GM21737 (cell line): Measurements from ENCODE around the gene IQGAP2.
"Not testable (repeated sequence)": the region's sequence is repeated elsewhere in the genome, so short reads cannot be mapped to it uniquely, and the experiment has no call there.

Experiments
- ATAC-seq: cut with Tn5 transposase; IDR thresholded peaks from one replicate; pipeline ENCODE4 v1.9.1; 2021; ENCODE audit warnings: mild to moderate bottlenecking, moderate library complexity; ENCODE audit not compliant: unreplicated experiment

IQGAP2 gene

GRCh38 chr5:76493190-76493837 is 90.2 kb downstream of the IQGAP2 start:
- no peak for ATAC-seq

DNA sequence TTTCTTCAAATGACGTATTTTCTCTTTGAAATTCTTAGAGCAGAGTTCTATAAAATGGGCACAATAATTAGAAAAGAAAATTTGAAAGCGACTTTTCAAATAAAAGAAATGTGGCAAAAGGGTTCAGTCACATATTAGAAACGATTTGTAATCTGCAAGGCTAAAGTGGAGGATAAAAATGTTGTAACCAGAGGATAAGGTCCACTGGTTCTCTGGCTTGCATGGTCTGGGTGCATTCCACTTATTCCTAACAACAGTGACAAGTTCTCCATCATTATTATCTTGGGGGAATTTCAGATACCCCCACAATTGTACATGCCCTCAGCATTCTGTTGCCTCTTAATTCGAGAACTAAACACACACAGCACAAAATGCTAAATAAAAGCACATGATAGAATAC is 91.1 kb downstream of the IQGAP2 start:
- ATAC-seq: no peak

GRCh38 chr5:76495870-76496269 is 92.8 kb downstream of the IQGAP2 start:
- ATAC-seq: no peak

- no peak for ATAC-seq
Measured at GRCh38 chr5:76497065-76497460, 94.0 kb downstream of the IQGAP2 start.

DNA sequence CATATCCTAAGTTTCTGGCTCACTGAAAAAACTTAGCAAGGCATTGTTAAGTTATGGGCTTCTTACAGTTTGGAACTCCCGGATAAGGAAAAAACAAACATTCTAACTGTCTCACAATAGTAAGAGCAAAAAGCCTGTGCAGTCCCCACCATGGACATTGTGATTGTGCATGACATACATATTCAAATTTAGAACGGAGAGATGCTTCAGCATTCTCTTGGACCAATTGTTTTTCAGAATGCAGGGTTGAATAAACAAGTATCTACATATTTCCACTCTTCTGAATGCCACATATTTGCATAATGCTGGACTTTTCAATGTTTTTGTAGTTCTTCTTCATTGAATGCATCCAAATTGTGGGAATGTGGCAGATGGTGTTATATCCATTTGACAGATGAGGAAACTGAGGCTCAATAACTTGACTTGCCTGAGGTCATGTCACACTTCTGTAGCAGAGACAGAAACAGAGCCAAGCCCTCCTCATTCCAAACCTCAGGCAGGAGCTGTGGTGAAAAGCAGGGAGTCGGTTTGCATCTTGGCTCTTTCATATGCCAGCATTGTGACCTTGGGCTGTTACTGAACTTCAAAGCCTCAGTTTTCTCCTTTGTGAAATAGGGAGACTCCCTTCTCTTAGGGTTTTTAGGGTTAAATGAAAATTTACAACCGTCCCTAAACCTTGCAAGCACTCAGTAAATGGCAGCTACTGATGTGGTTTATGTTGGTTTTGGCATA is 95.1 kb downstream of the IQGAP2 start:
- no peak for ATAC-seq

- no peak for ATAC-seq
Measured at GRCh38 chr5:76499507-76500161, 96.5 kb downstream of the IQGAP2 start.

DNA sequence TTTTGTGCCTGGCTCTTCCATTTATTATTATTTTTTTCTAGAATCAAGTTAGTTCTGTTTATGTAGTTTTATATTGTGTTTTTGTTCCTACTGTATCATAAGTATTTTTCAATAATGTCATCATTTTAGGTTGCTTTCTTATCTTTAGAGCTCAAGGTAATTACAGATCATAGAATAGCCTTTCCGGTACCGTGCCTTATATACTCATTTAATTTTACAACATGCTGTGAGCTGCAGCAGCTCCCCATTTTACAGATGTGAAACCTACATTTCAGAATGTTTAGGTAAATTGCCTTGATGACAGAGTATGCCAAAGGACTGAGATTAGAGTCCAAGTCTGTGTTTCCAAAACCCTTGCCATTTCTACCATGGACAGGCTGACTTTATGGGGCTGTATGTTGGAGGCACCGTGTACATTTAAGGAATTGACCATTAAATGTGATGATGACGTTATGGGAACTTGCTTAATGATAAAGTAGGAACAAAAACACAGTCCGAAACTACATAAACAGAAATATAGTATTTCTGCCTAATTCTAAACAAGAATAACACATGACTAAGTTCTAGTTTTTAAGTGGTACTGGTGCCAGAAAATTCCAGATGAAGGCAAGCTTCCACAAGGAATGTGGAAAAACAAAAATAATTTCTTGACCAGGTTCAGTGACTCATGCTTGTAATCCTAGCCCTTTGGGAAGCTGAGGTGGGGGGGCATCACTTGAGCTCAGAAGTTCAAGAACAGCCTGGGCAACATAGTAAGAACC is 97.7 kb downstream of the IQGAP2 start:
- no peak for ATAC-seq

GRCh38 chr5:76503929-76504328 is 100.8 kb downstream of the IQGAP2 start:
- no peak for ATAC-seq

DNA sequence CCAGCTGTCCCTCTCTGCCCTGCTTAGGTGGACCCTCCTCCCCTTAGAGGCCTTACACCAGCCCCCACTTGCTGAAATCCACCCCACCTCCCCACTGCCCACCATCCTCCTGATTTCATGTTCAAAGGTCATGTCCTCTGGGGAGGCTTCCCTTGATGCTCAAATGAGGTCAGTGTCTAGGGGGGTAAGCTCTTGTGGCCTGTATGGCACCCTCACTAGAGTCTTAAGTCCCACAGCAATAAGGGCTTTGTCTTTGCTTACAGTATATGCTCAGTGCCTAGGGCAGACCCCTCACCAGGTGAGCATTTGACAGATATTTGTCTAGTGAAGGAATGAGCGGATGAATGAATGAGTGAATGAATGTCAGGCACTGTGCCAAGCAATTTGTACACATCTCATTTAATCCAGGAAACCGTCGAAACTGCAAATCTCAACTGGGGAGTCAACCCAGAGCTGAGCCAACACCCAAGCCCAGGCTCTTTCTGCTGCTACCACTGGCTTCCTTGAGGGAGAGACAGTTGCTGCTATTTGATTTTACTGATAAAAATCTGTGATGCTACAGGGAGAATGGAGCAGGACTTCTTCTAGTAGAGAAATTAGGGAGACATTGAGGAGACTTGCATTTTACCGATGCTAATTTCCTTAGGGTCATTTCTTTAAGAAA is 101.9 kb downstream of the IQGAP2 start:
- ATAC-seq: no peak

DNA sequence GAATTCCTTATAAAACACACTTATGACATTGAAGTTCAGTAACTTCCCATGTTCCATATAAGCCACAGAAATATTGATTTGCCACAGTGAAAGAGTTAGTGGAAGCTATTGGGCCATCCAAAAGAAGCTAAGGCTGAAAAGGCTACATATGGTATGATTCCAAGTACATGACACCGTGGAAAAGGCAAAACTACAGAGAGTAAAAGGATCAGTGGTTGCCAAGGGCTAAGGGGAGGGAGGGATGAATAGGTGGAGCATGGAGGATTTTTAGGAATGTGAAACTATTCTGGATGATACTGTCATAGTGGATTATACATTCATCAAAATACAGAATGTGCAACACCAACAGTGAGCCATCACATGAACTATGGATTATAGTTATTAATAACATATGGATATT is 110.4 kb downstream of the IQGAP2 start:
- ATAC-seq: no peak

GRCh38 chr5:76514292-76514691 is 111.2 kb downstream of the IQGAP2 start:
- no peak for ATAC-seq

GRCh38 chr5:76514713-76515112 is 111.6 kb downstream of the IQGAP2 start:
- ATAC-seq: no peak

GRCh38 chr5:76517334-76517733 is 114.2 kb downstream of the IQGAP2 start:
- ATAC-seq: no peak

- not testable (repeated sequence) for ATAC-seq
Measured at GRCh38 chr5:76518246-76518645, 115.2 kb downstream of the IQGAP2 start.

DNA sequence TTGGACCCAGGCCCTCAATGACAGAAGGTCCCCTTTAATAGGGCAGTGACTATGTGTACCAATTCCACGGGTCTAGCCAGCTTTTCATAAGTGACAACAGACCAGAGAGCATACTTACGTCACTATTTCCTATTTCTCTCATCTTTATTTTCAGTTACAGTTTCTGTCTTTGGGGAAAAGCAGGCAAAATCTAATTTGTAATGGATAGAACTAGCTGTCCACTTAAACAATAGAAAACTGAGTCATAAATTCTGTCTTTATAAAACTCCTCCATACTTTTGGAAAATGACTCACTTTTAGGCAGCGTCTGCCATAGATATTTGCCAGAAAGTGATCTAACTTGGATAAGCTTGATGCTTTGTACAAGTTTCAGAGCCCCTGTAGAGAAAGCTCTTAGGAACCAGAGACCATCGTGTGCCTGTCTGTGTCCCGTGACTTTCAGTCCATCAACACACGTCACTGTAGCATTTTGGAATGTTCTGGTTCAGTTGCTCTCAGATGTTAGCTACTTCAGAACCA is 118.2 kb downstream of the IQGAP2 start:
- no peak for ATAC-seq

GRCh38 chr5:76522103-76522935 is 119.2 kb downstream of the IQGAP2 start:
- ATAC-seq: no peak

DNA sequence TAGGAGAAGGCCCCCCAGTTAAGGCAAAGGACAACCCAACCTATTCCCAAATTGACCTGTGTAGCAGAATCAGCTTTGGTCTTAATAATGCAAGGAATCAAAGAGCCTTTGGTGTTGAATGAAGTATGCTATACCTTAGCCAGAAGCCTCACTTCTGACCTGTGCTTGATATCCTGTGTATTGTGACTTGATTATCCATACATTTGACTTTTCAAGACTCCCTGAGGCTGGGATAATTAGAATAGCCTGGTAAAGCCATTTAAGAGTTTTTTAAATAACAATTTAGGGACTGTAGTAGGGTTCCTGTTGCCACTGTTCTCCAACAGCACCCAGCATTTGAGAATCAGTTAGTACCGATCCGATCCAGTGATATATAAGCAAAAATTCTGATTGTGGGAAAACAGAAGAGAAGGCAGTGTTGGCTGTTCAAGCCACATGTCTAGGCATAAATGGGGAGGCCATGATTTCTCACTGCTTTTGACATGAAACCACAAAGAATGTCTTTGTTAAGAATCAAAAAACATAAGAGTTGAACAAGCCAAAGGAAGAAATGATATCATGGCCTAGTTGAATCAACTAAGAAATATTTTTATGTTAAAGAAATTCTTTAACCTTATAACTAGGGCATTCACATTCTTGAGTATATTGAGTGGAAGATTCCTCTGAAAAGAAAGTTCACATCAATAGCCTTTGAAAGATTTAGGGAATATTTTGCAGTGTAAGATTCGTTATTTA is 121.2 kb downstream of the IQGAP2 start:
- no peak for ATAC-seq

- ATAC-seq: no peak
Measured at GRCh38 chr5:76524868-76525267, 121.8 kb downstream of the IQGAP2 start.

DNA sequence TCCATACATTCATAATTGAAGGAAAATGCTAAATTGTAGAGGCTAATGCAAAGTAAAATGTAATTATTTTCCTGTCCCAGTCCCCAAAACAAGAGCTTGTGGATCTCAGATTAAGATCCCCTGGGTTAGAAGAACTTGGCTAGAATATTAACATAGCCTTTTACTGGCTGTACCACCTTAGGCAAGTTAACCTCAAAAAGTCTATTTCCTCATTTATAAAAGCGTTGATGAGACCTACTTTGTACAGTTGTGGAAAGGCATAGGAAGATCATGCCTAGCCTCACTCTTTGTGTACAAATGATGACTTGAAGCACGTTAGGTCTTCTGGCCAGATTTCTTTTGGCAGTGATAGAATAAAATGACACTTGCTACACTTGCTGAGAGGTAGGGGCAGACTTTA is 122.9 kb downstream of the IQGAP2 start:
- no peak for ATAC-seq
